Activated B cell treated with CpG ODN at 0.5 μM for 24 hours (primary cell): ENCODE results near the gene E2F7. TPM values are rescaled to one million over a fixed set of nuclear protein-coding genes. Genes with fewer than 3 reads are reported as not detected.

Source experiments
- ATAC-seq: fragments of 200-7000 bp; cut with Tn5 transposase; one replicate; pipeline ENCODE4 v1.10.0; 2021; ENCODE audit warnings: low read depth, mild to moderate bottlenecking, moderate library complexity
- CTCF ChIA-PET: fragments of 350-600 bp; sonication (Branson Sonifier 250); formaldehyde crosslinking; loops from one replicate; lab custom pipeline; 2021; ENCODE audit warnings: antibody characterized with exemption; lab: Charles Lee
- POLR2A ChIA-PET: fragments of 350-600 bp; sonication (Branson Sonifier 250); formaldehyde crosslinking; loops from one replicate; lab custom pipeline; 2021; ENCODE audit warnings: antibody characterized with exemption; lab: Charles Lee
- DNase-seq: peaks from one replicate; pipeline ENCODE4 v3.0.0; 2022
- H3K27ac Mint-ChIP-seq: one replicate; pipeline ENCODE4 v1.8.0; 2020; ENCODE audit warnings: mixed read lengths
- H3K27me3 Mint-ChIP-seq: one replicate; pipeline ENCODE4 v1.8.0; 2021; ENCODE audit warnings: mixed read lengths
- H3K36me3 Mint-ChIP-seq: one replicate; pipeline ENCODE4 v1.8.0; 2021; ENCODE audit warnings: low read depth, mixed read lengths
- H3K4me1 Mint-ChIP-seq: one replicate; pipeline ENCODE4 v1.8.0; 2021; ENCODE audit warnings: mixed read lengths
- H3K4me3 Mint-ChIP-seq: one replicate; pipeline ENCODE4 v1.8.0; 2020; ENCODE audit warnings: mild to moderate bottlenecking, mixed read lengths
- H3K9me3 Mint-ChIP-seq: one replicate; pipeline ENCODE4 v1.8.0; 2020; ENCODE audit warnings: mixed read lengths
- intact Hi-C: fragments of 100-400 bp; cut with micrococcal nuclease; formaldehyde crosslinking; loops from one replicate; pipeline ENCODE4 v1.15.1; 2024
- total RNA-seq: library from RNA; stranded (reverse); gene quantifications from 2 replicates; pipeline ENCODE4 v1.2.3, GENCODE V29; 2022
- TF ChIP-seq, protein P1 (sequence below): fragments of 200-600 bp; IDR thresholded peaks from one replicate; pipeline ENCODE4 v1.8.0; 2022; ENCODE audit warnings: antibody characterized with exemption, mild to moderate bottlenecking

The E2F7 gene
- total RNA-seq, 1 donor from 2014 or later, result 0.95 TPM

DNA sequence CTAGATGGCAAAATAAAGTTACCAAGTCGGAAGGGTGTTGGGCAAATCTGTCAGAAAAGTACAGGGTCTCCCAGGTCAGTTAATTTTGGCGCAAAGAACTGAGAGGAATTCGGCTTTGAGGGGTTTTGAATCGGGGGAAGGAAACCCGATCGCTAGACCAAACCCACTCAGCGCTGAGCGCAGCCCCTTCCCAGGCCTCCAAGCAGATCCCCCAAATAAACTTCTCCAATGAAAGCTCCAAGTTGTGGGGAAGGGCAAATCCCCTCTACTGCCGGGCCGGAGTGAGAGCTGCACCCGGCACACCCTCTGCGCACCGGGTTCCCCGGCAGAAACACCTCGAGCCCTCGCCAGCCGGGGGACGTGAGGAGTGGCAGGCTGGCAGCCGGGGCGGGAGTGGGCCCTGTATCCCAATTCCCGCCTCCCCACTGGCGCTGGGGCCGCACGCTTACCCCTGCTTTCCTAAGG lies 441 bp downstream of the E2F7 start:
- no peak overlapping the region for H3K27ac Mint-ChIP-seq
- intact Hi-C loops, result loop anchor here (5.0 to 10.0 kb wide), 7 partner anchors 288 to 1670 kb away; partner anchors contain the start of genes BBS10, GLIPR1, GLIPR1L2 and NAP1L1

DNA sequence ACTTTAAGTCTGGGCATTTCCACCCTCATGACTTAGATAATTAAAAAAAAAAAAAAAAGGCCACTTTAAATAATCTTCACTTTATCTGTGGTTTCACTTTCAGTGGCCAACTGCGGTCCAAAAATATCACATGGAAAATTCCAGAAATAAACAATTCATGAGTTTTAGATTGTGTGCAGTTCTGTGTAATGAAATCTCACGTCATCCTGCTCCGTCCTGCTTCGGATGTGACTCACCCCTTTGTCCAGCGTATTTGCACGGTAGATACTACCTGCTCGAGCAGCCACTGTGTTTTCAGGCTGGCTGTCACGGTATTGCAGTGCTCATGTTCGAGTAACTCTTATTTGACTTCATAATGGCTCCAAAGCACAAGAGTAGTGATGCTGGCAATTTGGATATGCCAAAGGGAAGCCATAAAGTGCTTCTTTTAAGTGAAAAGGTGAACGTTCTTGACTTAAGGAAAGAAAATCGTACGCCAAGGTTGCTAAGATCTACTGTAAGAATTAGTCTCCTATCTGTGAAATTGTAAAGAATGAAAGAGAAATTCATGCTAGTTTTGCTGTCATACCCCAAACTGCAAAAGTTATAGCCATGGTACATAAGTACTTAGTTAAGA lies 2.4 kb downstream of the E2F7 start:
- Mint-ChIP-seq H3K4me1 (peaks cover 47% of the 10 kb centered on the region), H3K9me3 (no peaks in the 10 kb centered on the region), H3K4me3 (peak overlapping the region; percentile 62), H3K36me3 (peaks cover 2% of the 10 kb centered on the region), H3K27me3 (peaks cover 5% of the 10 kb centered on the region), H3K27ac (no peak overlapping the region)
- TF ChIP-seq, protein P1, sequence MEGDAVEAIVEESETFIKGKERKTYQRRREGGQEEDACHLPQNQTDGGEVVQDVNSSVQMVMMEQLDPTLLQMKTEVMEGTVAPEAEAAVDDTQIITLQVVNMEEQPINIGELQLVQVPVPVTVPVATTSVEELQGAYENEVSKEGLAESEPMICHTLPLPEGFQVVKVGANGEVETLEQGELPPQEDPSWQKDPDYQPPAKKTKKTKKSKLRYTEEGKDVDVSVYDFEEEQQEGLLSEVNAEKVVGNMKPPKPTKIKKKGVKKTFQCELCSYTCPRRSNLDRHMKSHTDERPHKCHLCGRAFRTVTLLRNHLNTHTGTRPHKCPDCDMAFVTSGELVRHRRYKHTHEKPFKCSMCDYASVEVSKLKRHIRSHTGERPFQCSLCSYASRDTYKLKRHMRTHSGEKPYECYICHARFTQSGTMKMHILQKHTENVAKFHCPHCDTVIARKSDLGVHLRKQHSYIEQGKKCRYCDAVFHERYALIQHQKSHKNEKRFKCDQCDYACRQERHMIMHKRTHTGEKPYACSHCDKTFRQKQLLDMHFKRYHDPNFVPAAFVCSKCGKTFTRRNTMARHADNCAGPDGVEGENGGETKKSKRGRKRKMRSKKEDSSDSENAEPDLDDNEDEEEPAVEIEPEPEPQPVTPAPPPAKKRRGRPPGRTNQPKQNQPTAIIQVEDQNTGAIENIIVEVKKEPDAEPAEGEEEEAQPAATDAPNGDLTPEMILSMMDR, result no peak
- ChIA-PET POLR2A (no interaction called here), CTCF (interaction anchor here (0.6 kb wide), 1 partner anchor 52 kb away, joined by 3 read pairs; no protein-coding TSS in a partner anchor)
- intact Hi-C loops, result loop anchor here (5.0 to 10.0 kb wide), 5 partner anchors 286 to 1668 kb away; partner anchors contain the start of genes BBS10, GLIPR1L2, NAP1L1 and OSBPL8
- DNase-seq, result no peak
- ATAC-seq, result no peak

More for the DNA sequence above, 441 bp downstream of the E2F7 start:
- H3K9me3 Mint-ChIP-seq, result no peaks in the 10 kb centered on the region
- ChIA-PET POLR2A (no interaction called here), CTCF (no interaction called here)
- TF ChIP-seq, protein P1, result no peak
- peaks cover 2% of the 10 kb centered on the region for H3K36me3 Mint-ChIP-seq
- H3K4me1 Mint-ChIP-seq, result peaks cover 43% of the 10 kb centered on the region
- peaks cover 5% of the 10 kb centered on the region for H3K27me3 Mint-ChIP-seq
- DNase-seq (no peak), ATAC-seq (peak; percentile 19)
- peak overlapping the region; percentile 90 for H3K4me3 Mint-ChIP-seq

DNA sequence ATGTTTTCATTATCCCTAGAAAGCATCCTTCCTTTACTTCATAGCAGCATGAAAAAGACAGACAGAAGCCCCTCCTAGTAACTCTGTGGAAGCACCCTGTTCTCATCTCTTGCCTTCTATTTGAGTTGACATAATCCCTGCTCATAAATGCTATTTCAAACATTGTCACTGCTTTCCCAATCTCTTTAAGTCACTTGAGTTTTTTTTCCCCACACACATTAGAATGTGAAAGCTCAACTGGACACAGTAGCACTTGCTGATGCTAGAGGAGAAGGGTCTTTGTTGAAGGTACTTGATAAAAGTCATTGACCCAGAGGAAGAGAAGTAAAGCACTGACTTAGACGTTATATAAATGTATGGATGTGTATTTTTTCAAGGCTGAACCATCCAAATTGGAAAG lies 3.0 kb downstream of the E2F7 start:
- H3K9me3 Mint-ChIP-seq, result no peaks in the 10 kb centered on the region
- POLR2A ChIA-PET, result no interaction called here
- DNase-seq (no peak), ATAC-seq (no peak)
- peaks cover 2% of the 10 kb centered on the region for H3K36me3 Mint-ChIP-seq
- intact Hi-C loops, result loop anchor here (5.0 to 10.0 kb wide), 5 partner anchors 285 to 1668 kb away; partner anchors contain the start of genes BBS10, GLIPR1L2, NAP1L1 and OSBPL8
- peaks cover 47% of the 10 kb centered on the region for H3K4me1 Mint-ChIP-seq
- TF ChIP-seq, protein P1, result no peak
- H3K27ac Mint-ChIP-seq, result no peak overlapping the region
- peaks cover 5% of the 10 kb centered on the region for H3K27me3 Mint-ChIP-seq
- CTCF ChIA-PET, result interaction anchor here (0.6 to 3.2 kb wide), 2 partner anchors 12 to 52 kb away, joined by 3 to 18 read pairs; no protein-coding TSS in a partner anchor
- H3K4me3 Mint-ChIP-seq, result peak overlapping the region; percentile 2

DNA sequence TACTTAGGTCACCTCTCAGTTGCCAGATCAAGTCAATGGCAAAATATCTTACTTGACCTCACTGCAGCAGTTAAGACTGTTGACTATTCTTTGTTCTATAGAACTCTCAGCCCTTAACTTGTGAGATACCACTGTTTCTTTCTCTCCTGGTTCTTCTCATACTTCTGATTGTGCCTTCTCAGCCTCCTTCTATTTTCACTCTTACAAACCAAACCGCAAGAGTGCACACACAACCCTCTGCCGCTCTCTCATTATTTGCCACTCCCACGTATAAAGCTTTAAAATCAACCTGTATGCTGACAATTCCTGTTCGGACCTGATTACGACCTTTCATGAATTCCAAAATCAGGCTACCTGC lies 4.5 kb downstream of the E2F7 start:
- no peak for DNase-seq
- H3K27me3 Mint-ChIP-seq, result peaks cover 5% of the 10 kb centered on the region
- ChIA-PET POLR2A (interaction anchor here (0.9 kb wide), 1 partner anchor 8 kb away, joined by 3 read pairs; no protein-coding TSS in a partner anchor), CTCF (interaction anchor here (3.2 kb wide), 1 partner anchor 11 kb away, joined by 18 read pairs; no protein-coding TSS in a partner anchor)
- peak overlapping the region; percentile 25 for H3K4me3 Mint-ChIP-seq
- peaks cover 43% of the 10 kb centered on the region for H3K4me1 Mint-ChIP-seq
- intact Hi-C loops, result loop anchor here (5.0 to 10.0 kb wide), 5 partner anchors 284 to 1666 kb away; partner anchors contain the start of genes BBS10, GLIPR1L2, NAP1L1 and OSBPL8
- no peaks in the 10 kb centered on the region for H3K9me3 Mint-ChIP-seq
- TF ChIP-seq, protein P1, result no peak
- H3K27ac Mint-ChIP-seq, result peak overlapping the region; percentile 69
- H3K36me3 Mint-ChIP-seq, result peaks cover under 1% of the 10 kb centered on the region
- no peak for ATAC-seq
